ENCODE measurements around the gene RNU5D-1. TPM values are rescaled to one million over a fixed set of nuclear protein-coding genes. Genes with fewer than 3 reads are reported as not detected.

The RNU5D-1 gene
- total RNA-seq, 4 donors from 2014 or later: not detected

- no peaks in the 10 kb centered on the region for H3K27me3 ChIP-seq
- no peaks in the 10 kb centered on the region for H3K9me3 ChIP-seq
- intact Hi-C loops (cut with DNase I): no loop called here
- H3K4me3 ChIP-seq: no peak overlapping the region
- no peak for DNase-seq
- H3K4me1 ChIP-seq: no peaks in the 10 kb centered on the region
- no peak overlapping the region for H3K27ac ChIP-seq
- peaks cover 0 to 75% (median 4%) of the 10 kb centered on the region in 3 donors for H3K36me3 ChIP-seq
- 91 to 96% methylated on average over 2 to 3 of the region's 3 CpGs for WGBS, 2 donors
- no peak for TF ChIP-seq CTCF (IDR thresholded peaks at IDR 0.05)
- no peak for TF ChIP-seq POLR2A (IDR thresholded peaks at IDR 0.05)
These were observed 29.9 kb upstream of the RNU5D-1 start for GRCh38 chr1:44760876-44761275.

- intact Hi-C loops (cut with DNase I): no loop called here
- 40 to 66% methylated on average over 1 to 4 of the region's 11 CpGs for WGBS, 2 donors
- H3K4me1 ChIP-seq: no peaks in the 10 kb centered on the region
- H3K9me3 ChIP-seq: no peaks in the 10 kb centered on the region
- H3K4me3 ChIP-seq: no peak overlapping the region
- no peaks in the 10 kb centered on the region for H3K27me3 ChIP-seq
- no peak for TF ChIP-seq CTCF (IDR thresholded peaks at IDR 0.05)
- no peak for TF ChIP-seq POLR2A (IDR thresholded peaks at IDR 0.05)
- DNase-seq: no peak
- no peak overlapping the region for H3K27ac ChIP-seq
- H3K36me3 ChIP-seq: peaks cover 0 to 88% (median 4%) of the 10 kb centered on the region in 3 donors
These were observed 28.1 kb upstream of the RNU5D-1 start for GRCh38 chr1:44759077-44759476.

- Histone ChIP-seq H3K4me3 (no peak overlapping the region), H3K9me3 (no peaks in the 10 kb centered on the region), H3K36me3 (peaks cover 0 to 84% (median 4%) of the 10 kb centered on the region in 3 donors), H3K4me1 (no peaks in the 10 kb centered on the region), H3K27ac (no peak overlapping the region), H3K27me3 (no peaks in the 10 kb centered on the region)
- TF ChIP-seq POLR2A (IDR thresholded peaks at IDR 0.05) (no peak), CTCF (IDR thresholded peaks at IDR 0.05) (no peak)
- intact Hi-C loops (cut with DNase I): no loop called here
- no peak for DNase-seq
- WGBS, 2 donors: 78 to 100% methylated on average over 2 of the region's 2 CpGs
These were observed 26.4 kb upstream of the RNU5D-1 start for GRCh38 chr1:44757420-44757819.

- no peak overlapping the region for H3K27ac ChIP-seq
- H3K4me1 ChIP-seq: no peaks in the 10 kb centered on the region
- intact Hi-C loops (cut with DNase I): no loop called here
- DNase-seq: no peak
- peaks cover 0 to 23% (median 0%) of the 10 kb centered on the region in 3 donors for H3K36me3 ChIP-seq
- no peak overlapping the region for H3K4me3 ChIP-seq
- 92% methylated on average over 3 of the region's 3 CpGs for WGBS, 2 donors
- no peaks in the 10 kb centered on the region for H3K27me3 ChIP-seq
- TF ChIP-seq CTCF (IDR thresholded peaks at IDR 0.05) (no peak), POLR2A (IDR thresholded peaks at IDR 0.05) (no peak)
- H3K9me3 ChIP-seq: no peaks in the 10 kb centered on the region
These were observed 16.9 kb upstream of the RNU5D-1 start for GRCh38 chr1:44747878-44748277.

GRCh38 chr1:44743211-44743610 is 12.2 kb upstream of the RNU5D-1 start:
- Histone ChIP-seq H3K27me3 (no peaks in the 10 kb centered on the region), H3K4me3 (no peak overlapping the region), H3K9me3 (no peaks in the 10 kb centered on the region), H3K4me1 (peaks cover 7 to 14% (median 8%) of the 10 kb centered on the region in 3 donors), H3K27ac (no peak overlapping the region), H3K36me3 (peaks cover 0 to 15% (median 0%) of the 10 kb centered on the region in 3 donors)
- WGBS, 2 donors: 78 to 100% methylated on average over 1 of the region's 1 CpG
- TF ChIP-seq POLR2A (IDR thresholded peaks at IDR 0.05): no peak
- TF ChIP-seq CTCF (IDR thresholded peaks at IDR 0.05): no peak
- DNase-seq: no peak
- intact Hi-C loops (cut with DNase I): no loop called here
